Immature natural killer cell (primary cell): Measurements from ENCODE around the gene GPHN. TPM values are rescaled to one million over a fixed set of nuclear protein-coding genes. Genes with fewer than 3 reads are reported as not detected.

Source experiments
- DNase-seq, 3 donors: peaks; one replicate each; pipeline ENCODE4 v3.0.0; 2022; ENCODE audit warnings: mixed read lengths in 1 of 3
- H3K27ac Mint-ChIP-seq, 6 donors: one replicate each; pipeline ENCODE4 v1.8.0; 2020; ENCODE audit warnings: mixed read lengths in 6 of 6, mild to moderate bottlenecking in 5 of 6, inconsistent platforms in 4 of 6, moderate library complexity in 3 of 6
- H3K27me3 Mint-ChIP-seq, 3 donors: one replicate each; pipeline ENCODE4 v1.8.0; 2020 to 2021; ENCODE audit warnings: low read depth in 3 of 3, mild to moderate bottlenecking in 3 of 3, mixed read lengths in 3 of 3, moderate library complexity in 3 of 3, inconsistent platforms in 1 of 3
- H3K36me3 Mint-ChIP-seq, 3 donors: one replicate each; pipeline ENCODE4 v1.8.0; 2020; ENCODE audit warnings: mixed read lengths in 3 of 3, inconsistent platforms in 2 of 3, mild to moderate bottlenecking in 2 of 3
- H3K4me1 Mint-ChIP-seq, 2 donors: one replicate each; pipeline ENCODE4 v1.8.0; 2020; ENCODE audit warnings: inconsistent platforms in 2 of 2, mild to moderate bottlenecking in 2 of 2, mixed read lengths in 2 of 2, moderate library complexity in 1 of 2
- H3K4me3 Mint-ChIP-seq, 5 donors: one replicate each; pipeline ENCODE4 v1.8.0; 2020; ENCODE audit warnings: mild to moderate bottlenecking in 5 of 5, mixed read lengths in 5 of 5, inconsistent platforms in 3 of 5, moderate library complexity in 3 of 5
- H3K9me3 Mint-ChIP-seq, 6 donors: one replicate each; pipeline ENCODE4 v1.8.0; 2020; ENCODE audit warnings: mild to moderate bottlenecking in 6 of 6, mixed read lengths in 6 of 6, inconsistent platforms in 4 of 6, moderate library complexity in 3 of 6
- polyA plus RNA-seq, 3 donors: library from polyadenylated mRNA; unstranded; fragments of 300-500 nt; fragmentation: Illumina TruSeq; gene quantifications; one replicate each; pipeline ENCODE4 v1.2.3, GENCODE V29; 2021

Gene GPHN
- polyA plus RNA-seq, 3 donors from 2014 or later = 2.1 to 4.4 TPM; not detected in 1

DNA sequence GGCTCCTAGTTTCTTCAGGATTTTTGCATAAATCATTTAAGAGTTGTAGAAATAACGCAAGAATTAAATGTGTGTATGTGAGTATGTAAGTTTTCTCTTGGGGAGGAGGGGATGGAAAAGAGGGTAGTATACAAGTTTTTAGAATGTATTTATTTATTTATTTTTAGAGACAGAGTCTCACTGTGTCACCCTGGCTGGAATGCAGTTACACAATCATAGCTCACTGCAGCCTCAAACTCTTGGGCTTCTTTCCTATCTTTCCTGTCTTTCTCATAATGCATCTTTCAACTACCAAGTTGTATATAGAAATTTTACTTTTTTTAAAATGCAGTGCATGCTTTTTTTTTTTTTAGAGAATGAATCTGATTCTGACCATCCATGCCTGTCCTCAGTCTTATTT is 412.2 kb downstream of the GPHN start:
- H3K36me3 Mint-ChIP-seq = peaks cover 30 to 53% (median 45%) of the 10 kb centered on the region in 3 donors
- no peaks in the 10 kb centered on the region for H3K27me3 Mint-ChIP-seq
- DNase-seq = no peak
- no peaks in the 10 kb centered on the region for H3K4me1 Mint-ChIP-seq
- no peak overlapping the region for H3K4me3 Mint-ChIP-seq
- peaks cover 0 to 8% (median 4%) of the 10 kb centered on the region in 6 donors for H3K9me3 Mint-ChIP-seq
- H3K27ac Mint-ChIP-seq = no peak overlapping the region

DNA sequence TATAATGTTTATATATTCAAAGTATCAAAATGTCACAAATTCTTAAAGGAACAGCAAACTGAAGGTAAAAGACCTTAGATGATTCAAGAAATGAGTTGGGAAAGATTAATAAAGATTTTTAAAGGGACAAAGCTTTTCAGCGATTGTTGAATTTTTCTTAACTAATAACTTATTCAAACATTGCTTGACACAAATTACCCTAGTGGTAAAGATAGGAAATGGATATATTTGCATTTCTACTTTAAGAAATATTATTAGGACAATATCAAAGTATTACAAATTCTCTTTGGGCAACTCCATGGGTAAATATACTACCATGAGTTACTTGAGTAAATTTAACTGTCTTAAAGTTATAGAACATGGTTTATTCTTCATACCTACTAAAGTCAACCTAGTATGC is 415.3 kb downstream of the GPHN start:
- peaks cover 38 to 42% (median 40%) of the 10 kb centered on the region in 3 donors for H3K36me3 Mint-ChIP-seq
- peaks cover 0 to 8% (median 5%) of the 10 kb centered on the region in 6 donors for H3K9me3 Mint-ChIP-seq
- H3K27me3 Mint-ChIP-seq = no peaks in the 10 kb centered on the region
- H3K4me1 Mint-ChIP-seq = no peaks in the 10 kb centered on the region
- H3K27ac Mint-ChIP-seq = no peak overlapping the region
- DNase-seq = no peak
- H3K4me3 Mint-ChIP-seq = no peak overlapping the region

DNA sequence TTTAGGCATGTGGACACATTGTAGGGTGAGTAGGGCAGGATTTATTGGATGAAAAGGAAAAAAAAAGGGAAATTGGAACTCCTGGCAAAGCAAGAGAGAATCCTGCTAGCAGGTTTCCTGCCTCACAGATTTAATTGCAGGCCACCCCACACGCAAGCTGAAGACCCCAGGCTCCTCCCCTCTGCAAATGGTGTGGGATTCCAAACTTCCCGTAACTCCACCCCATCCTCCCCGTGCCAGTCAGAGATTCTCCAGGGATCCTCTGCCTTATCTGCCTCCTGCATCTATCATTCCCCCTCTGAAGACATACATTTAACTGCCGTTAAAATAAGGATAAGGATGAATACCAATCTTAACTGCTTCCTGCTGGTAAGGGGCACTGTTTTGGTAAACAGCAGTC is 431.5 kb downstream of the GPHN start:
- H3K36me3 Mint-ChIP-seq = peaks cover 38 to 41% (median 40%) of the 10 kb centered on the region in 3 donors
- H3K27me3 Mint-ChIP-seq = peaks cover 0 to 2% (median 1%) of the 10 kb centered on the region in 3 donors
- peaks cover 17 to 55% (median 40%) of the 10 kb centered on the region in 6 donors for H3K9me3 Mint-ChIP-seq
- no peaks in the 10 kb centered on the region for H3K4me1 Mint-ChIP-seq
- H3K27ac Mint-ChIP-seq = no peak overlapping the region
- DNase-seq = no peak
- H3K4me3 Mint-ChIP-seq = no peak overlapping the region

GRCh38 chr14:66944872-66945271 is 436.9 kb downstream of the GPHN start:
- peaks cover 29 to 80% (median 59%) of the 10 kb centered on the region in 6 donors for H3K9me3 Mint-ChIP-seq
- H3K36me3 Mint-ChIP-seq = peaks cover 23 to 52% (median 40%) of the 10 kb centered on the region in 3 donors
- peaks cover 0 to 3% (median 0%) of the 10 kb centered on the region in 3 donors for H3K27me3 Mint-ChIP-seq
- no peak overlapping the region for H3K4me3 Mint-ChIP-seq
- H3K27ac Mint-ChIP-seq = no peak overlapping the region
- H3K4me1 Mint-ChIP-seq = no peaks in the 10 kb centered on the region
- DNase-seq = peak in 1 of 3 donors; percentile 15

GRCh38 chr14:66955159-66955558 is 447.2 kb downstream of the GPHN start:
- peaks cover 16 to 49% (median 42%) of the 10 kb centered on the region in 6 donors for H3K9me3 Mint-ChIP-seq
- no peaks in the 10 kb centered on the region for H3K27me3 Mint-ChIP-seq
- H3K4me1 Mint-ChIP-seq = no peaks in the 10 kb centered on the region
- H3K27ac Mint-ChIP-seq = no peak overlapping the region
- H3K4me3 Mint-ChIP-seq = no peak overlapping the region
- peaks cover 40 to 45% (median 40%) of the 10 kb centered on the region in 3 donors for H3K36me3 Mint-ChIP-seq
- DNase-seq = no peak

DNA sequence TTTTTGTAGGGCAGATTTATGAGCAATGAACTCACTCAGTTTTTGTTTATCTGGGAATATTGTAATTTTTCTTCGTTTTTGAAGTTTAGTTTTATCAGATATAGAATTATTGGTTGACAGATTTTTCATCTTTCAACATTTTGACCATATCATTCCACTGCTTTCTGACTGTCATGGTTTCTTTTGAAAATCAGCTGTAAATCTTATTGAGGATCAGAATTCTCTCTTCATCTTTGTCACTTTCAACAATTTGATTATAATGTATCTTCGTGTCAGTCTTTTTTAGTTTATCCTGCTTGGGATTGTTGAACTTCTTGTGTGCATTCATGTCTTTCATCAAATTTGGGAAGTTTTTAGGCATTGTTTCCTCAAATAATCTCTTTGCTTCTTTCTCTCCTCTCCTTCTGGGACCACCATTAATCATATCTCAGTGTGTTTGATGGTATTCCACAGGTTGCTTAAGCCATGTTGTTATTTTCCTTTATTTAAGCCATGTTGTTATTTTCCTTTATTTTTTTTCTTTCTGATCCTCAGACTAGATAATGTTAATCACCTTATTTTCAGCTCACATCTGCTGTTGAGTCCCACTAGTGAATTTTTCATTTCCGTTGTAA is 451.6 kb downstream of the GPHN start:
- H3K27ac Mint-ChIP-seq = no peak overlapping the region
- no peaks in the 10 kb centered on the region for H3K4me1 Mint-ChIP-seq

GRCh38 chr14:66965831-66966230 is 457.9 kb downstream of the GPHN start:
- no peaks in the 10 kb centered on the region for H3K4me1 Mint-ChIP-seq
- H3K36me3 Mint-ChIP-seq = peaks cover 22 to 26% (median 22%) of the 10 kb centered on the region in 3 donors
- no peak overlapping the region for H3K27ac Mint-ChIP-seq
- peaks cover under 1 to 8% (median 3%) of the 10 kb centered on the region in 6 donors for H3K9me3 Mint-ChIP-seq
- H3K27me3 Mint-ChIP-seq = no peaks in the 10 kb centered on the region
- no peak for DNase-seq
- H3K4me3 Mint-ChIP-seq = no peak overlapping the region

More for the DNA sequence above, 451.6 kb downstream of the GPHN start:
- no peak overlapping the region for H3K4me3 Mint-ChIP-seq
- peaks cover 40 to 43% (median 42%) of the 10 kb centered on the region in 3 donors for H3K36me3 Mint-ChIP-seq
- peaks cover 15 to 40% (median 32%) of the 10 kb centered on the region in 6 donors for H3K9me3 Mint-ChIP-seq
- H3K27me3 Mint-ChIP-seq = no peaks in the 10 kb centered on the region
- no peak for DNase-seq

GRCh38 chr14:66972469-66972868 is 464.5 kb downstream of the GPHN start:
- Mint-ChIP-seq H3K27ac (no peak overlapping the region), H3K4me1 (no peaks in the 10 kb centered on the region), H3K4me3 (no peak overlapping the region), H3K9me3 (no peaks in the 10 kb centered on the region), H3K36me3 (peaks cover 0 to 9% (median 7%) of the 10 kb centered on the region in 3 donors), H3K27me3 (no peaks in the 10 kb centered on the region)
- DNase-seq = no peak

DNA sequence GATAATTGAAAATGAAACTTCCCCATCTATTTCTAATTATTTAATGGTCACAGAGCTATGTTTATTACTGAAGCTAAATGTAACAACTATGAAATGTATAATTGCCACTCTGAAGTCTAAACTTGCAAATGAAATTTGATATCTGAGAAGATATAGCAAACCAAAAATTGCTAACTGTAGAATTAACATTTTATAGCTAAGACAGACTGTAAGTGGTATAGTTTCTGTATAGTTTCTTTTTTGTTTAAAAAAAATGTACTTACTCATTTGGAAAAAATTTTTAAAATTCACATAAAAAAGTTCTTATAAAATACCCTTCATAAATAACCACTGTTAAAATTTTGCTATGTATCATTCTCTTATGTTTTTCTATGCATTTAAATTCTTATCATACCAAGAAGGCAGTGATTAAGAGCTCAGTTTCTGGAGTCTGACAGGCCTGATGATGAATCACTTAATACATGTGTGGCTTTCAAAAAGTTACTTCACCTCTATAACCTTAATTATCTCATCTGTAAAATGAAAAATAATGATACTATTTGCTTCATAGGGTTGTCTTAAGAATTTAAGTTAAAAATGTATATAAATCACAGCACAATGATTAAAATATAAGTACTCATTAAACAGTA is 466.6 kb downstream of the GPHN start:
- H3K4me1 Mint-ChIP-seq = no peaks in the 10 kb centered on the region
- peaks cover 0 to under 1% (median 0%) of the 10 kb centered on the region in 6 donors for H3K9me3 Mint-ChIP-seq
- DNase-seq = no peak
- no peak overlapping the region for H3K27ac Mint-ChIP-seq
- no peaks in the 10 kb centered on the region for H3K27me3 Mint-ChIP-seq
- H3K36me3 Mint-ChIP-seq = peaks cover 0 to 9% (median 4%) of the 10 kb centered on the region in 3 donors
- H3K4me3 Mint-ChIP-seq = no peak overlapping the region

DNA sequence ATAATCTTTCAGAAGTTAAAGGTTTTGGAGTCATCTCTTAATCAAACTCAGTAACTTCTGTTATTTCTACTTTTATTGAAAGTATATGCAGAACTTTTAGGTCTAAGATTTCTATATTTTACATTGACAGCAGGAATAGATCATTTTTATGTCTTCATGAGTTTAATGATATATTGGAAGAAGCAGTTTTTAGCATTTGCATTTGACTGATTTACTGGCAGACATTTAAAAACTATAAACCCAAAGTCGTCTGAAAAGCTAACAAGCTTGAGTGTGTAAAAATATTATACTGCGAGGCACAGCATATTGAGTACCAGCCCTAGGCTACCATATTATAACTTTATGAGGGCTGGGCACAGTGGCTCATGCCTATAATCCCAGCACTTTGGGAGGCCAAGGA is 467.3 kb downstream of the GPHN start:
- DNase-seq = no peak
- Mint-ChIP-seq H3K27me3 (no peaks in the 10 kb centered on the region), H3K4me3 (no peak overlapping the region), H3K36me3 (peaks cover 0 to 9% (median 4%) of the 10 kb centered on the region in 3 donors), H3K9me3 (peaks cover 0 to 1% (median 0%) of the 10 kb centered on the region in 6 donors), H3K4me1 (no peaks in the 10 kb centered on the region), H3K27ac (no peak overlapping the region)

- Mint-ChIP-seq H3K4me1 (no peaks in the 10 kb centered on the region), H3K9me3 (peaks cover 0 to 1% (median 0%) of the 10 kb centered on the region in 6 donors), H3K27me3 (no peaks in the 10 kb centered on the region), H3K36me3 (peaks cover 0 to 5% (median 0%) of the 10 kb centered on the region in 3 donors), H3K4me3 (no peak overlapping the region), H3K27ac (no peak overlapping the region)
- DNase-seq = no peak
Observed at GRCh38 chr14:66979101-66979974, 471.4 kb downstream of the GPHN start.

GRCh38 chr14:66982247-66982646 is 474.3 kb downstream of the GPHN start:
- Mint-ChIP-seq H3K9me3 (peaks cover 0 to 2% (median 0%) of the 10 kb centered on the region in 6 donors), H3K4me1 (no peaks in the 10 kb centered on the region), H3K36me3 (peaks cover 3 to 5% (median 4%) of the 10 kb centered on the region in 3 donors), H3K4me3 (no peak overlapping the region), H3K27me3 (no peaks in the 10 kb centered on the region), H3K27ac (no peak overlapping the region)
- DNase-seq = no peak

GRCh38 chr14:66992776-66993175 is 484.8 kb downstream of the GPHN start:
- H3K4me1 Mint-ChIP-seq = no peaks in the 10 kb centered on the region
- no peak overlapping the region for H3K4me3 Mint-ChIP-seq
- no peak overlapping the region for H3K27ac Mint-ChIP-seq
- H3K27me3 Mint-ChIP-seq = no peaks in the 10 kb centered on the region
- no peaks in the 10 kb centered on the region for H3K9me3 Mint-ChIP-seq
- DNase-seq = no peak
- peaks cover 0 to 11% (median 0%) of the 10 kb centered on the region in 3 donors for H3K36me3 Mint-ChIP-seq

- Mint-ChIP-seq H3K36me3 (peaks cover 0 to 8% (median 0%) of the 10 kb centered on the region in 3 donors), H3K4me1 (no peaks in the 10 kb centered on the region), H3K4me3 (no peak overlapping the region), H3K27ac (no peak overlapping the region), H3K27me3 (no peaks in the 10 kb centered on the region), H3K9me3 (no peaks in the 10 kb centered on the region)
- DNase-seq = no peak
Observed at GRCh38 chr14:66993512-66993911, 485.6 kb downstream of the GPHN start.
